ENCODE results near the gene SBF2.
"Not testable (repeated sequence)": the region's sequence is repeated elsewhere in the genome, so short reads cannot be mapped to it uniquely, and the experiment has no call there.

SBF2 gene

DNA sequence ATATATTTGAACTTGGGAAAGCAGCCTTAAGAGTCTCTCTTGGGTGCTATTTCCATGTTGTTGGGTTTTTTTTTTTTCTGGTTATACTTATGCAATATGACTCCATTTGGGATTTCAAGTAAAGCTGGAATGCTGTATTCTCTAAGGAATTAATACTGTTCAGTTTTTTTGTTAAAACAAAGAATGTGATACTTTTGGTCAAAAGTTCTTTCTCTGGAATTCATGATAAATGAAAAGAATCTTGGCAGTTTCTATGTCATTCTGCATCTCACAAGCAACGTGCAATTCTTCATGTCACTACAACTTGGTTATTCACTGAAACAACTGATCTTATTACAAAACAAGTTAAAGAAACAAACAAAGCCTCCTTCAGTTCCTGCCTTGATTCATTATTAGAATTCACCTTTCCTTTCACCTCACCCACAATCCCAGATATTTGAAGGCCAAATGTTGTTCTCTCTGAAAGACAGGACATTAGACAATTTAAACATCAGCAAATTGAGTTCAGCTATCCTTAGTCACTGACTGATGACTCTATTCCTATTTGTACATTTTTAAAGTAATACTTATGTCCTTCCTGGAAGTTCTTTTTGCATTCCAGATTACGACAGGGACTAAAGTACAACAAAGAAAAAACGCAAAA, 176.2 kb downstream of the SBF2 start:
- DNase-seq (ENCODE audit: low spot score), result no peak

DNA sequence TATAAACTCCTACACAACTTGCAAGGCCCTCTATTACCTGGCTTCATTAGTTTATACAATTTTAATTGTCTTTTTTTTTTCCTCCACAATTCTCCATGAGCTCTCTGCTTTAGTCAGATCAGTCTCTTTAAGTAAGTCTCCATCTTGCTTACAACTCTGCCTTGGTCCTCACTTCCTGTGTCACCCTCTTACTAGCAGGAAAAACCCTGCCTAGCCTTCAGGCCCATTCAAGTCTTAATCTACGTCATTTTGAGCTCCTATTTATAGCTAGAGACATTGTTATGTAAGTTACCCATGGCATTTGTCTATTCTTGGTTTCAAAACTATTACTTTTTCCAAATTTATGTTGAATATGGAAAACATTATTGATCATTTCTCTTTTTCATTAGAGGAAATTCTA, 177.4 kb downstream of the SBF2 start:
- DNase-seq (ENCODE audit: low spot score), result no peak

DNA sequence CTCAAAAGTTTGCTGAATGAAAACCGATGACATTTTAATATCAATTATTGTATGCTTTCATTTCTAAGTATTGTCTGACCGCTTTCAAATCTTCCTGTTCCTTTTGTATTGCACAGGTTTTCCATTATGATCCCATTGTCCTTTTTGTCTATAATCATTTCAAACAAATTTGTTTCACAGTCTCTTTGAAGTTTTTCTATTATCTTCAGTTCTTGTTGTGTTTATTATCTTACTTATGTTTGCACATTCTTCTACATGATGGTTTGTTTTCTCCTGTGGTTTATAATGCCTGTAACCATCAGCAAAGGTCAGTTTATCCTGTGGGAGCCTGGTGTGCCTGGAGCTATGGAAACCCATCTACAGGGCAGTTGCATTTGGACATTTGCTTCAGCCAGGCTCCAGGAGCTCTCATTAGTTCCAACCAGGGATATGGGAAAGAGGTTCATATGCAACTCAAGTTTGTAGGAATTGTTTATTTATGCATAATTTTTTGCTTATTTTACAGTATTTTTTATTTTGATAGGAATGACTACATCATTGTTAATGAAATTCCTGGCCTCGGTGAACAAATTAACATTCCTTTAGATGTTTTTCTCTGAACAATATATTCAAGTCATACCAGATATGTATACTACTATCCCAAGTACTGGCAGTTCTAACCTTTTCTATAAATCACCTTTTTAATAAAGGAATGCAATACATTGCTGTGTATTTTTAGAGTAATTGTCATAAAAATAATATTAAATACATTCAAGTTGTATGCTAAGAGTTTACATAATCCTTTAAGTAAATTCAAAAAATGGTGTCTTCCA, 179.2 kb downstream of the SBF2 start:
- no peak for DNase-seq (ENCODE audit: low spot score)

DNA sequence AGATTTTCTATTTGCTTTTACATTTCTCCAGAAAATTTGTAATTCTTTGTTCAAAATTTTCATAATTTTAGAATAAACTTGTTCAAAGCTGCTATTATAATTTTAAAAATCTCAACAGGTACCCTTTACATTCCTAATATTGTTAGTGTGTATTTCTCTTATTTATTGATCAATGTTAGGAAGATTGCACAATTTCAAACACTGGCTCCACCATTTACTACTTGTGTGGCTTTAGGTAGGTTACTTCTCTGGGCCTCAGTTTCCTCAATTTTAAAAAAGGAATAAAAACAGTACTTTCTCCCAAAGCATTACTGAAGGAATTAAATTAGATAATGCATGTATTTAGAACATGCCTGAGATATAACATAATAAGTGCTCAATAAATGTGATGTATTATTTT, 180.2 kb downstream of the SBF2 start:
- no peak for DNase-seq (ENCODE audit: low spot score)

DNA sequence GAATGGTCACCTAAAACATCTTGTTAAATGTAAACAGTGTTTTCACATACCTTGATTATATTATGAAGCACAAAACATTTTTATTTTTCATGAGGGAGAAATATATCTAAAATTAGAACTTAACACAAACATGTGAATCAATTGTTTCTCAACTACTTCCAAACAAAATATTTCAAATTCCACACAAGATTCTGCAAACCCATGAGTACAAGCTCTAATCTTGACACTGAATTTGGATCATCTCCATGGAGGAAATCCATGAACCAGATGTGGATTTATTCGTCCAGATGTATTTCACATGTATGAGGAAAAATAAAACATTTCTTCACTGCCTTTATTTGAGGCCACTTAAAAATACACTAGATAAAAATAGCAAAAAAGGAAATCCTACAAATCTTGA, 184.2 kb downstream of the SBF2 start:
- DNase-seq (ENCODE audit: low spot score), result no peak

DNA sequence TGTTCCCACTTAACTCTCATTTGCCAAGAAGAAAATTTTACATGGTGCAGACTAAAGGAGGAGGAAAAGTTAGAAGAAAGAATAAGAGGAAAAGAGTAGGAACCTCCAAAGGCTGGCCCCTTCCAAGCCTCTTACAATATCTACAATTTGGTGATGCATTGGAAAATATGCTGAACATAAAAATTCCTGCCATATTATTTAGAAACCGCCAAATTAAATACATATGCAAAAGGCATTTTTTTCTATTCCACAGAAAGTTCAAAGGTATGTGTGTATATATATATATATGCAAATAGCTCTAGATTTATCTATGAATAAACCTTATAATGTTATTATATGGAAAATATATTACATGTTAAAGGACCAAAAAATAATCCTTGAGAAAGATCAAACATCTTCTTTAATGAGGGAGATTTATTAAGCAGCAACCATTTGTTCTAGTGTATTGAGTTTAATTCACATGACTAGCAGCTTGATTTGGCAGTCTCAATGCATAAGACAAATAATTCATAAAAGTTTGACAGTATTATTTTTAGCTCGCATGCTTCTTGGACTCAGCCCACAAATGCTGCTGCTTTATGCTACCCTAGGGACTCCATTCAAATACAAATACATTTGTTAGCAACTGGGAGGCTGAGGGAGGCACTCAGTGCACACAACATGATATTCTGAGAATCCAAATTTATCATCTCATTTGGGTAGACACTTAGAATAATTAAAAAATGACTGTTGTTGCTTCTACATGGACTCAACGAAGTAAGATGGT, 184.9 kb downstream of the SBF2 start:
- DNase-seq (ENCODE audit: low spot score), result no peak

DNA sequence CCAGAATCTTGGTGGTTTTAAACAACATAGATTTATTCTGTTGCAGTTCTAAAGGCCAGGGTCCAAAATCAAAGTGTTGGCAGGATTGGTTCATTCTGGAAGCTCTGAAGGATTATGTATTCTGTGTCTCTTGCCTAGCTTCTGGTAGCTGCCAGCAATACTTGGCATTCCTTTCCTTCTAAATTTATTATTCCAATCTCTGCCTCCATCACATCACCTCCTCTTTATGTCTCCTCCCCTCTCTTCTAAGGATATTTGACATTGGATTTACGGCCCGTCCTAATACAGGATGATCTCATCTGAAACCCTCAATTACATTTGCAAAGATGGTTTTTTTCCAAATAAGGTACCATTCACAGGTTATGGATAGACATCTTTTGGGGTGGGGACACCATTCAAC, 186.5 kb downstream of the SBF2 start:
- no peak for DNase-seq (ENCODE audit: low spot score)

DNA sequence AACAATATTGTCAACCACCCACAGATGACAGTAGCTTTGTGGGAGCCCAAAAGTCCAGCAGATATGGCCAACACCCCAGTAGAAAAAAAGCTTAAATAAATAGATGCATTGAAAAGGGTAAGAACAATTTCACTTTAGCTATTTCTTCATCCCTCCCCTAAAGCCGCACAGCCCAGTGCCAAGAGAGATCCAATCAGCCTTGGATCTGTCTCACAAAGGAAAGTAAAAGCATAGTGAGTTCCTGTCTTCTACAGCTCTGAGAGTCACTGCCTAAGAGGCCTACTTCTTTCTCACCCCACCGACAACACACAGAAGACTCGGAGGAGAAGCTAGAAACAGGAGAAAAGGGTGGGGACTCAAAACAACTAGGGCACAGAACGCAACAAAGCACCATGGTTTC, 196.4 kb downstream of the SBF2 start:
- DNase-seq (ENCODE audit: low spot score), result no peak

DNA sequence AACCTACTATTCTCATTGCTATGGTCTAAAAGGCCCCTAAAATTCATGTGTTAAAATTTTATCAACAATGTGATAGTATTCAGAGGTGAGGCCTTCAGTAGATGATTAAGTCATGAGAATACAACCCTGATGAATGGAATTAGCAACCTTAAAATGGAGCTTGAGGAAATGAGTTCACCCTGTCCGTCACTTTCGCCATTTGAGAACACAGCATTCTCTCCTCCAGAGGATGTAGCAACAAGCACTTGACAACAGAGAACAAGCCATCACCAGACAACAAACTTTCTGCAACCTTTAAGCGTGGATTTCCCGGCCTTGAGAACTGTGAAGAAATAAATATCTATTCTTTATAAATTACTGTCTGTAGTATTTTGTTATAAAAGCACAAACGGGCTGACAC, 197.0 kb downstream of the SBF2 start:
- no peak for DNase-seq (ENCODE audit: low spot score)

DNA sequence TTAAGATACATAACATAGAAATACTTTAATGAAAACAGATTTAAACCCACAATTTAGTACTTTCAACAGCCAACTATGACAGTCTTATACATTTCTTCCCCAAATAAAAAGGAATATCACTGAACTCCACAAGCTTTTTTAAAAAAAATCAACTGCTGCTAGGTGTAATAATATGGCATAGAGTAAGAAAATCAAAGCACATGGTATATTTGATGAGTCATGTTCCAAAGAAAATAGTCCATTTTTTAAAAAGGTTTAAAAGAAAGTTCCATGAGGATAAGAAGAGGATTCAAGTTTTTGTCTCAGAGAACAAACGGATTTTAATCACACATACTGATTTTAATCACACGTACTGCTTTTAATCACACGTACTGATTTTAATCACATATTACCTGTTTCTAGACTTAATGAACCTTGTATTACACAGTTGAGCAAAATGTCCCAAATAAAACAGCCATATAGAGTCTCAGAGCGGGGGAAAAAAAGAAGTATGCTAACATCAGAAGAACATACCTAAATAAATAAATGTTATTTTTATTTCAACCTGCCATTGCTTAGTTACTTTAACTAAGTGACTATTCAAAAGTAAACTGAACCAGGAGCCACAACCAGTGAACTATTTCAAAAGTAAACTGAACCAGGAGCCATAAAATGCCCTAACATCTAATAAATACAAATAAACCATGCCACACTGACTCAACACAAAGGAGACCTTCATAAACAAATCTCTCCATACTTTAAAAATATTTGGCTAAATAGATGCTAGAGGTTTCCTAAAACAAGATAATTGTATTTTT, 198.4 kb downstream of the SBF2 start:
- no peak for DNase-seq (ENCODE audit: low spot score)

DNA sequence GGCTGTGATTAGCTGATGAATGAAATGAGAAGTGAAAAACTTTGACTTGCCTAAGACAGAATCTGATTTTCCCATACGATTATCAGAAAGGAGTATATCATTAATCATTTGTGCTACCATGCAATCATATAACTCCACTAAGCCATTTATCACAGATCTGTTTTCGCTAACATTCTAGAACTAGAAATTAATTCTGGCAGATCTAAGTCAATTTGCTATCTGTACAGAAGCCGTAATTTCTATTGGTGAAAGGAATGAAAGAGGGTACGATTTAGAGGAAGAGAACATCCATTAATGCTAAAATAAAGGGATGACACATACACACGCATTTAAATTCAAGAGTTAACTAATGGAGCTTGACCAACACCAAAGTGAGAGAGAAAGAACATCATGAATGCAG, 201.6 kb downstream of the SBF2 start:
- no peak for DNase-seq (ENCODE audit: low spot score)

DNA sequence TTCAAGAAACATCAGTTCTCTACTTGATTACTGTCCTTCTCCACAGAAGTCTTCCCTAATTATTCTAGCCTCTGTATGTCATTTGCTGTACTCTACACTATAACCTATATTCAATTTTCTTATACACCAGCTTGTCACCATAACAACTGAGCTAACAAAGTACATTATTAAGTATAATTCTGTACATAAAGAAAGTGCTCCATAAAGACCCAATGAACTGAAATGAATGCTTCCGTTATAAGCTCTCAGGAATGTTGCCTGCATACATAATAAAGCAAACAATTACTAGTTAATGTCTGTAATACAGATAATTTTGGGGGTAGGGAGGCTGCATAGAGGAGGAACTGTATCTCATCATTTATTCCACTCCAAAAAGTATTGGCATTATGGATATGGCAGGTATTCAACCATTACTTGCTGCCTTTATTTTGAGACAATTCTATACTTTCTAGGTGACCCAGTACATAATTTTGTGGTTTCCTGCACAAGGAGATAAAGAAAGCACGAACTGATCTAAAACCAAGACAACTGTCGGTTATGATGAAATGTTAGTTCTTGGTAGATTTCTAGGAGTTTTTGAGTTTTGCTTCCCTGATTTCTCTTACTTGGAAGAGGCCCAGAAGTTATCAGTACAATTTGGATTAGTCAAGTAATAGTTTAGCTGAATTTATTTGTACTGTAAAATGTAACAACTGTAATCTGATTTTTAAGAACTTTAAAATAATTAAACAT, 202.5 kb downstream of the SBF2 start:
- DNase-seq (ENCODE audit: low spot score), result no peak

DNA sequence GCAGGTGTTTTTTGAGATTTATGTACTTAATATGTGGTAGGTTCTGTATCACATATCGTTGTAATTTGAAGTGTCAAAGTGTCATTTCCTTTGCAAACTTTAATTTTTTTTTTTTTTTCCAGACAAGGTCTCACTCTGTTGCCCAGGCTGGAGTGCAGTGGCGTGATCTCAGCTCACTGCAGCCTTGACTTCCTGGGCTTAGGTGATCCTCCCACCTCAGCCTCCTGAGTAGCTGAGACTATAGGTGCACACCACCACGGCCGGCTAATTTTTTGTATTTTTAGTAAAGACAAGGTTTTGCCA, 206.1 kb downstream of the SBF2 start:
- DNase-seq (ENCODE audit: low spot score), result not testable (repeated sequence)

DNA sequence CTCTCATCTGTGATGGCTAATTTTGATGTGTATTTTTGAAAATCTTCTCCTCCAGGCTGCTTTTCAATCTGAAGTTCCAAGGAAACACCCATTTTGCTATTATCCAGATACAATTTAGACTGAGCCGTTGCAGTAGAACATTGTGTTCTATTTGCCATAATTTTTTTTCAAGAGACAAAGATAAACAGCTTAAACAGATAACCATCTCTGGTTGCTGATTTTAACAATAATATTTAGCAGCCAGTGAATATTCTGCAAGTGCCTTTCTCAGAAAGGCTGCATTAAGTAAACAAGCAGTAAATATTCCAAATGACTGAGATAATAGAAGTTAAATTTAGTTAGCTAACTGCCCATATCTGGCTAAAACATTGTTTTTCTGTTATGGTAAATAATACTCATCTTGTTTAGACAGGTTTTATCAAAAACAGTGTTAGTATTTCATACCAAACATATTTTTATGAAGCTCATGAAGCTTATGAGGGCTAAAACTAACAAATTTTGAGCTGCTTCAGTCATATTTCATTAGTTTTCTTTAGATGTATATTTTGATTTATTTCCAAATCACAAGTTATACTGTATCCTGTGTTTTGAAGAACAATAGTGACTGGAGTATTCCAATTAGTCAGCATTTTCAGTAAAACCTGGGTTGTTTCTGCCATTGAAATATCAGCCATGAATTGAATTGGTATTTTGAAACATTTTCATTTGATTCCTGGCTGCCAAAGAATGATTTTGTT, 206.7 kb downstream of the SBF2 start:
- no peak for DNase-seq (ENCODE audit: low spot score)

DNA sequence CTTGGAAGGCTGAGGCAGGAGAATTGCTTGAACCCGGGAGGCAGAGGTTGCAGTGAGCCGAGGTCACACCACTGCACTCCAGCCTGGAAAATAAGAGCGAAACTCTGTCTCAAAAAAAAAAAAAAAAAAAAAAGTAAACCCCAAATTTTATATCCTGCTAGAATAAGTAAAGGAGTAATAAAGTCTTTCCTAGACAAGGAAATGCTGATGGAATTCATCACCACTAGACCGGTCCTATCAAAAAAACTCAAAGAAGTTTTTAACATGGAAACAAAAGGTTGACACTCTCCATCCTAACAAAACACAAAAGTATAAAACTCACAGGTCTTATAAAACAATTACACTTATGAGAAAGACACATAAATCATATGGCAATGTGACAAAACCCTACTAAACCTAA, 213.9 kb downstream of the SBF2 start:
- no peak for DNase-seq (ENCODE audit: low spot score)

DNA sequence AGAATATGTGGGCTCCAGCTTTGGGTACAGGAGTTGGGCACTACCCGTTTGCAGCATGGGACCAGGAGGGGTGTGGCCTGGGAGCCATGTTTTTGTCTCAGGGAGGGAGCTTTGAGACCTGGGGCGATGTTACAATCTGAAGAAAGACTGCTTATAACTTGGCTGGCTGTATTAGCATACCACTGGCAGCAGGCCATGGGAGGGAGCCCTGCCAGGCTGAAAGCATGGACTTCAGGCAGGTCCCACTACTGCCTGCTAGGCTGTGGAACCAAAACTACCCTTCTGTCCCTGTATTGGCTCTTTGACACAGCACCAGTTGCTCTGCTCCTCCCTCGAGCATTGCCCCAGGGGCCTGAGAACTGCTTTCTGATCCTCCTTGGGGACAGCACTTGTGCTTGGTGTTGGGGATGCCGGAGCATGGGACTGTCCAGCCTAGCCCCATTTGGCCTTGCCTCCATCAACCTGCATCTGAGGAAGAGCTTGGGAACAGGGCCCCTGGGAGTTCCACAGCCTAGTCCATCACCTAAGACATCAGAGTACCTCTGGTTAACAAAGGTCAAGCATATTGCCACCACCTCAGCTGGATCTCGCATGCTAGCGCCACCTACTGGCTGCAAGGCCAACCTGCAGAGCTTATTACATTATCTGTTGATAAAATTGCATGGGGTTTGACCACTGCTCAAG, 217.4 kb downstream of the SBF2 start:
- no peak for DNase-seq (ENCODE audit: low spot score)

DNA sequence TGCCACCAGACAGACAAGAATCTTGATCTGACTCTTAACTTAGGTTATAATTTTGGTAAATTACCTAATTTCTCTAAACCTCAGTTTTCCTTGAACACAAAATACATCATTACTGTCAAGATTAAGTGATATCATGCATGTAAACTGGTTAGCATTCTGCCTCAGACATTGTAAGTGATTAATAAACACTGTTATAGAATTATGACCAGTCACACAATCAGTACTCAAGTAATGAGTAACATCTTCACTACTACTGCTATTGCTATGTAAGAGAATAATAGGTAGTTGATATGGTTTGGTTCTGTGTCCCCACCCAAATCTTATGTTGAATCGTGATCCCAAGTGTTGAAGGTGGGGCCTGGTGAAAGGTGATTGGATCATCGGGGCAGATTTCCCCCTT, 218.9 kb downstream of the SBF2 start:
- DNase-seq (ENCODE audit: low spot score), result no peak

DNA sequence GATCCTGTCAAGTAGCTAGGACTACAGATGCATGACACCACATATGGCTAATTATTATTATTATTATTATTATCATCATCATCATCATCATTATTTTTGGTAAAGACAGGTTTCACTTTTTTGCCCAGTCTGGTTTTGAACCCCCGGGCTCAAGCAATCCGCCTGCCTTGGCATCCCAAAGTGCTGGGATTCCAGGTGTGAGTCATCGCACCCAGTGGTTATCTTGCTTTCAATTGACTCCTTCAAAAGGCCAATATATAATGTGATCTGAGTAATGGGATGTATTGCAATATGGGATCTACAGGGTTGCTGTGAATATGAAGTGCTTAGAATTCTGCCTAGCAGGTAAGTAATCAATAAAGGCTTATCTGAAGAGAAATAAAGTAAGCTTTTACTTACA, 221.2 kb downstream of the SBF2 start:
- DNase-seq (ENCODE audit: low spot score), result no peak

DNA sequence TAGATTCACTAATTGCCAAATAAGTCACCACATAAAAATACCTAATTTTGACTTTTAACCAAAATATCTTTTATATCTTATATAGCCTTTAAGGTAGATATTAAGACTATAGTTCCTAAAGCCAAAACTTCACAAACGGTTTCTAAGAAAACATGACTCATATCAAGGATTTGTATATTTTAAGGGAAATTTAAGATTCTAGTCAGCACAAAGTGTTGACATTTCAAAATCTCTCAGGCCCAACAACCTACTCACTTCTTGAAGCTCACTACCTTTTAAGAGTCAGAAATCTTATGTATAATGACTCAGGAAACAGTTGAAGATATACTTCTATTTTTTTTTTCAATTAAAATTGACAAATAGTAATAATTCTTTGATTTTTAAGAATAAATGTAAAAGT, 221.9 kb downstream of the SBF2 start:
- DNase-seq (ENCODE audit: low spot score), result no peak

DNA sequence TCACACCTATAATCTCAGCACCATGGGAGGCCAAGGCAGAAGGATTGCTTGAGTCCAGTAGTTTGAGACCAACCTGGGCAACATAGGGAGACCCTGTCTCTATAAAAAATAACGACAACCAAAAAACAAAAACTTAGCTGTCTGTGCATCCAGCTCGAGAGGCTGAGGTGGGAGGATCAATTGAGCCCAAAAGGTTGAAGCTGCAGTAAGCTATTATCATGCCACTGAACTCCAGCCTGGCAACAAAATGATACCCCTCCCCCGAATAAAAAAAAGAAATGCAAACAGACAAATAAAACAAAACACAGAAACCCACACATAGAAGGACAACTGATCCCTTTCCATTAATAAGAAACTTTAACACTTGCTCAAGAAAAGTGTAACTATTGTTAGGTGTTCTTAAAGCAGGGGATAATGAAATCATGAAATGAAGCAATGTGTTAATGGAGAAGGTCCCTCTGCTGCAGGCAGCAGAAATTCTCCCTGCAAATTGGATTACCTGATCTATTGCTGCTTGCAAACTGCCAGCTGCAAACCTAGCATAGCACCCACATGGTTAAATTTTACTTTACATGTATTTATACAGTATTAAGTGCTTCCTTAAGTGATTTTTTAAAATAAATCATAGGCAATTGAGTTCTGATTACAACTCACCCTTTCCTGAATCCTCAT, 226.3 kb downstream of the SBF2 start:
- DNase-seq (ENCODE audit: low spot score), result no peak

Measured in CD4-positive, alpha-beta T cell treated with Interleukin-6 at 100 ng/mL for 8 hours (primary cell).